WTC11 (cell line): ENCODE measurements around the gene BOK.
"Not testable (repeated sequence)": the region's sequence is repeated elsewhere in the genome, so short reads cannot be mapped to it uniquely, and the experiment has no call there.

ENCODE experiments used
- ETV6 ChIP-seq: sonication (generic); formaldehyde crosslinking; IDR thresholded peaks from 2 replicates; pipeline ENCODE4 v1.8.1; 2022; ENCODE audit warnings: mild to moderate bottlenecking, missing genetic modification reagents
- FOXJ3 ChIP-seq: sonication (generic); formaldehyde crosslinking; IDR thresholded peaks from 2 replicates; pipeline ENCODE4 v1.9.0; 2021; ENCODE audit warnings: missing genetic modification reagents, mild to moderate bottlenecking, borderline replicate concordance
- GABPB1 ChIP-seq: sonication (generic); formaldehyde crosslinking; IDR thresholded peaks from 2 replicates; pipeline ENCODE4 v1.8.1; 2023; ENCODE audit warnings: mild to moderate bottlenecking, missing genetic modification reagents
- NFYB ChIP-seq: sonication (generic); formaldehyde crosslinking; conservative IDR thresholded peaks from 2 replicates; pipeline ENCODE4 v1.8.0; 2022; ENCODE audit warnings: low read depth, missing genetic modification reagents
- NR2C2 ChIP-seq: sonication (generic); formaldehyde crosslinking; IDR thresholded peaks from 2 replicates; pipeline ENCODE4 v1.8.0; 2022; ENCODE audit warnings: mild to moderate bottlenecking, missing genetic modification reagents
- NR3C1 ChIP-seq: sonication (generic); formaldehyde crosslinking; conservative IDR thresholded peaks from 2 replicates; pipeline ENCODE4 v1.8.1; 2023; ENCODE audit warnings: low read depth, mild to moderate bottlenecking, missing genetic modification reagents
- TF ChIP-seq, protein P1 (sequence below): fragments of 250-450 bp; sonication (Bioruptor Pico); IDR thresholded peaks from 2 replicates; pipeline ENCODE4 v1.9.0; 2021; ENCODE audit warnings: mild to moderate bottlenecking
- TF ChIP-seq, protein P2 (sequence below): fragments of 200-600 bp; IDR thresholded peaks from 2 replicates; pipeline ENCODE4 v1.8.0; 2022; ENCODE audit warnings: antibody characterized with exemption
- TF ChIP-seq, protein P3 (sequence below): sonication (generic); formaldehyde crosslinking; IDR thresholded peaks from 2 replicates; pipeline ENCODE4 v1.8.1; 2023; ENCODE audit warnings: mild to moderate bottlenecking, missing genetic modification reagents
- TF ChIP-seq, protein P4 (sequence below): sonication (generic); formaldehyde crosslinking; IDR thresholded peaks from 2 replicates; pipeline ENCODE4 v1.8.1; 2023; ENCODE audit warnings: mild to moderate bottlenecking, missing genetic modification reagents, borderline replicate concordance
- TF ChIP-seq, protein P5 (sequence below): sonication (generic); formaldehyde crosslinking; IDR thresholded peaks from 2 replicates; pipeline ENCODE4 v1.8.1; 2022; ENCODE audit warnings: mild to moderate bottlenecking, moderate library complexity, missing genetic modification reagents
- TF ChIP-seq, protein P6 (sequence below): sonication (generic); formaldehyde crosslinking; IDR thresholded peaks from 2 replicates; pipeline ENCODE4 v1.8.0; 2022; ENCODE audit warnings: mild to moderate bottlenecking, missing genetic modification reagents
- TF ChIP-seq, protein P7 (sequence below): sonication (generic); formaldehyde crosslinking; IDR thresholded peaks from 2 replicates; pipeline ENCODE4 v1.8.1; 2022; ENCODE audit warnings: low read depth, missing genetic modification reagents, borderline replicate concordance

DNA sequence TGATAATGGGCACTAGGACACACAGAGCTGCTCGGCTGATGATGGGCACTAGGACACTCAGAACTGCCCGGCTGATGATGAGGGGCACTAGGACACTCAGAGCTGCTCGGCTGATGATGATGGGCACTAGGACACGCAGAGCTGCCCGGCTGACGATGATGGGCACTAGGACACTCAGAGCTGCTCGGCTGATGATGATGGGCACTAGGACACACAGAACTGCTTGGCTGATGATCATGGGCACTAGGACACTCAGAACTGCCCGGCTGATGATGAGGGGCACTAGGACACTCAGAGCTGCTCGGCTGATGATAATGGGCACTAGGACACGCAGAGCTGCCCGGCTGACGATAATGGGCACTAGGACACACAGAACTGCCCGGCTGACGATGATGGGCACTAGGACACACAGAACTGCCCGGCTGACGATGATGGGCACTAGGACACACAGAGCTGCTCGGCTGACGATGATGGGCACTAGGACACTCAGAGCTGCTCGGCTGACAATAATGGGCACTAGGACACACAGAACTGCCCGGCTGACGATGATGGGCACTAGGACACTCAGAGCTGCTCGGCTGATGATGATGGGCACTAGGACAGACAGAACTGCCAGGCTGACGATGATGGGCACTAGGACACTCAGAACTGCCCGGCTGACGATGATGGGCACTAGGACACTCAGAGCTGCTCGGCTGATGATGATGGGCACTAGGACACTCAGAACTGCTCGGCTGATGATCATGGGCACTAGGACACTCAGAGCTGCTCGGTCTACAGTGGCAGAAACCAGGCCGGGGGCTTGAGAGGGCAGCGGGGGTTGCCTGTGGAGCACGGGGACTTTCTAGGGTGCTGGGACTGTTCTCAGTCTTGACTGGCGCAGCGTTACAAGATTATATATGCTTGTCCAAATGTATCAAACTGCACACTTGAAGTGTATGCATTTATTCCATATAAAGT lies 32.2 kb downstream of the BOK start:
- TF ChIP-seq, protein P1, sequence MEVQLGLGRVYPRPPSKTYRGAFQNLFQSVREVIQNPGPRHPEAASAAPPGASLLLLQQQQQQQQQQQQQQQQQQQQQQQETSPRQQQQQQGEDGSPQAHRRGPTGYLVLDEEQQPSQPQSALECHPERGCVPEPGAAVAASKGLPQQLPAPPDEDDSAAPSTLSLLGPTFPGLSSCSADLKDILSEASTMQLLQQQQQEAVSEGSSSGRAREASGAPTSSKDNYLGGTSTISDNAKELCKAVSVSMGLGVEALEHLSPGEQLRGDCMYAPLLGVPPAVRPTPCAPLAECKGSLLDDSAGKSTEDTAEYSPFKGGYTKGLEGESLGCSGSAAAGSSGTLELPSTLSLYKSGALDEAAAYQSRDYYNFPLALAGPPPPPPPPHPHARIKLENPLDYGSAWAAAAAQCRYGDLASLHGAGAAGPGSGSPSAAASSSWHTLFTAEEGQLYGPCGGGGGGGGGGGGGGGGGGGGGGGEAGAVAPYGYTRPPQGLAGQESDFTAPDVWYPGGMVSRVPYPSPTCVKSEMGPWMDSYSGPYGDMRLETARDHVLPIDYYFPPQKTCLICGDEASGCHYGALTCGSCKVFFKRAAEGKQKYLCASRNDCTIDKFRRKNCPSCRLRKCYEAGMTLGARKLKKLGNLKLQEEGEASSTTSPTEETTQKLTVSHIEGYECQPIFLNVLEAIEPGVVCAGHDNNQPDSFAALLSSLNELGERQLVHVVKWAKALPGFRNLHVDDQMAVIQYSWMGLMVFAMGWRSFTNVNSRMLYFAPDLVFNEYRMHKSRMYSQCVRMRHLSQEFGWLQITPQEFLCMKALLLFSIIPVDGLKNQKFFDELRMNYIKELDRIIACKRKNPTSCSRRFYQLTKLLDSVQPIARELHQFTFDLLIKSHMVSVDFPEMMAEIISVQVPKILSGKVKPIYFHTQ (CRISPR knock-in tag) = not testable (repeated sequence)
- not testable (repeated sequence) for TF ChIP-seq GABPB1; NR3C1 (CRISPR knock-in tag); FOXJ3 (CRISPR knock-in tag); NR2C2; ETV6 (CRISPR knock-in tag); NFYB
- TF ChIP-seq, protein P2, sequence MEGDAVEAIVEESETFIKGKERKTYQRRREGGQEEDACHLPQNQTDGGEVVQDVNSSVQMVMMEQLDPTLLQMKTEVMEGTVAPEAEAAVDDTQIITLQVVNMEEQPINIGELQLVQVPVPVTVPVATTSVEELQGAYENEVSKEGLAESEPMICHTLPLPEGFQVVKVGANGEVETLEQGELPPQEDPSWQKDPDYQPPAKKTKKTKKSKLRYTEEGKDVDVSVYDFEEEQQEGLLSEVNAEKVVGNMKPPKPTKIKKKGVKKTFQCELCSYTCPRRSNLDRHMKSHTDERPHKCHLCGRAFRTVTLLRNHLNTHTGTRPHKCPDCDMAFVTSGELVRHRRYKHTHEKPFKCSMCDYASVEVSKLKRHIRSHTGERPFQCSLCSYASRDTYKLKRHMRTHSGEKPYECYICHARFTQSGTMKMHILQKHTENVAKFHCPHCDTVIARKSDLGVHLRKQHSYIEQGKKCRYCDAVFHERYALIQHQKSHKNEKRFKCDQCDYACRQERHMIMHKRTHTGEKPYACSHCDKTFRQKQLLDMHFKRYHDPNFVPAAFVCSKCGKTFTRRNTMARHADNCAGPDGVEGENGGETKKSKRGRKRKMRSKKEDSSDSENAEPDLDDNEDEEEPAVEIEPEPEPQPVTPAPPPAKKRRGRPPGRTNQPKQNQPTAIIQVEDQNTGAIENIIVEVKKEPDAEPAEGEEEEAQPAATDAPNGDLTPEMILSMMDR = not testable (repeated sequence)
- TF ChIP-seq, protein P3, sequence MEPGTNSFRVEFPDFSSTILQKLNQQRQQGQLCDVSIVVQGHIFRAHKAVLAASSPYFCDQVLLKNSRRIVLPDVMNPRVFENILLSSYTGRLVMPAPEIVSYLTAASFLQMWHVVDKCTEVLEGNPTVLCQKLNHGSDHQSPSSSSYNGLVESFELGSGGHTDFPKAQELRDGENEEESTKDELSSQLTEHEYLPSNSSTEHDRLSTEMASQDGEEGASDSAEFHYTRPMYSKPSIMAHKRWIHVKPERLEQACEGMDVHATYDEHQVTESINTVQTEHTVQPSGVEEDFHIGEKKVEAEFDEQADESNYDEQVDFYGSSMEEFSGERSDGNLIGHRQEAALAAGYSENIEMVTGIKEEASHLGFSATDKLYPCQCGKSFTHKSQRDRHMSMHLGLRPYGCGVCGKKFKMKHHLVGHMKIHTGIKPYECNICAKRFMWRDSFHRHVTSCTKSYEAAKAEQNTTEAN (CRISPR knock-in tag) = not testable (repeated sequence)
- TF ChIP-seq, protein P4, sequence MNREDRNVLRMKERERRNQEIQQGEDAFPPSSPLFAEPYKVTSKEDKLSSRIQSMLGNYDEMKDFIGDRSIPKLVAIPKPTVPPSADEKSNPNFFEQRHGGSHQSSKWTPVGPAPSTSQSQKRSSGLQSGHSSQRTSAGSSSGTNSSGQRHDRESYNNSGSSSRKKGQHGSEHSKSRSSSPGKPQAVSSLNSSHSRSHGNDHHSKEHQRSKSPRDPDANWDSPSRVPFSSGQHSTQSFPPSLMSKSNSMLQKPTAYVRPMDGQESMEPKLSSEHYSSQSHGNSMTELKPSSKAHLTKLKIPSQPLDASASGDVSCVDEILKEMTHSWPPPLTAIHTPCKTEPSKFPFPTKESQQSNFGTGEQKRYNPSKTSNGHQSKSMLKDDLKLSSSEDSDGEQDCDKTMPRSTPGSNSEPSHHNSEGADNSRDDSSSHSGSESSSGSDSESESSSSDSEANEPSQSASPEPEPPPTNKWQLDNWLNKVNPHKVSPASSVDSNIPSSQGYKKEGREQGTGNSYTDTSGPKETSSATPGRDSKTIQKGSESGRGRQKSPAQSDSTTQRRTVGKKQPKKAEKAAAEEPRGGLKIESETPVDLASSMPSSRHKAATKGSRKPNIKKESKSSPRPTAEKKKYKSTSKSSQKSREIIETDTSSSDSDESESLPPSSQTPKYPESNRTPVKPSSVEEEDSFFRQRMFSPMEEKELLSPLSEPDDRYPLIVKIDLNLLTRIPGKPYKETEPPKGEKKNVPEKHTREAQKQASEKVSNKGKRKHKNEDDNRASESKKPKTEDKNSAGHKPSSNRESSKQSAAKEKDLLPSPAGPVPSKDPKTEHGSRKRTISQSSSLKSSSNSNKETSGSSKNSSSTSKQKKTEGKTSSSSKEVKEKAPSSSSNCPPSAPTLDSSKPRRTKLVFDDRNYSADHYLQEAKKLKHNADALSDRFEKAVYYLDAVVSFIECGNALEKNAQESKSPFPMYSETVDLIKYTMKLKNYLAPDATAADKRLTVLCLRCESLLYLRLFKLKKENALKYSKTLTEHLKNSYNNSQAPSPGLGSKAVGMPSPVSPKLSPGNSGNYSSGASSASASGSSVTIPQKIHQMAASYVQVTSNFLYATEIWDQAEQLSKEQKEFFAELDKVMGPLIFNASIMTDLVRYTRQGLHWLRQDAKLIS (CRISPR knock-in tag) = not testable (repeated sequence)
- TF ChIP-seq, protein P5, sequence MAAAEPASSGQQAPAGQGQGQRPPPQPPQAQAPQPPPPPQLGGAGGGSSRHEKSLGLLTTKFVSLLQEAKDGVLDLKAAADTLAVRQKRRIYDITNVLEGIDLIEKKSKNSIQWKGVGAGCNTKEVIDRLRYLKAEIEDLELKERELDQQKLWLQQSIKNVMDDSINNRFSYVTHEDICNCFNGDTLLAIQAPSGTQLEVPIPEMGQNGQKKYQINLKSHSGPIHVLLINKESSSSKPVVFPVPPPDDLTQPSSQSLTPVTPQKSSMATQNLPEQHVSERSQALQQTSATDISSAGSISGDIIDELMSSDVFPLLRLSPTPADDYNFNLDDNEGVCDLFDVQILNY = not testable (repeated sequence)
- TF ChIP-seq, protein P6, sequence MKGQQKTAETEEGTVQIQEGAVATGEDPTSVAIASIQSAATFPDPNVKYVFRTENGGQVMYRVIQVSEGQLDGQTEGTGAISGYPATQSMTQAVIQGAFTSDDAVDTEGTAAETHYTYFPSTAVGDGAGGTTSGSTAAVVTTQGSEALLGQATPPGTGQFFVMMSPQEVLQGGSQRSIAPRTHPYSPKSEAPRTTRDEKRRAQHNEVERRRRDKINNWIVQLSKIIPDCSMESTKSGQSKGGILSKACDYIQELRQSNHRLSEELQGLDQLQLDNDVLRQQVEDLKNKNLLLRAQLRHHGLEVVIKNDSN (CRISPR knock-in tag) = not testable (repeated sequence)
- TF ChIP-seq, protein P7, sequence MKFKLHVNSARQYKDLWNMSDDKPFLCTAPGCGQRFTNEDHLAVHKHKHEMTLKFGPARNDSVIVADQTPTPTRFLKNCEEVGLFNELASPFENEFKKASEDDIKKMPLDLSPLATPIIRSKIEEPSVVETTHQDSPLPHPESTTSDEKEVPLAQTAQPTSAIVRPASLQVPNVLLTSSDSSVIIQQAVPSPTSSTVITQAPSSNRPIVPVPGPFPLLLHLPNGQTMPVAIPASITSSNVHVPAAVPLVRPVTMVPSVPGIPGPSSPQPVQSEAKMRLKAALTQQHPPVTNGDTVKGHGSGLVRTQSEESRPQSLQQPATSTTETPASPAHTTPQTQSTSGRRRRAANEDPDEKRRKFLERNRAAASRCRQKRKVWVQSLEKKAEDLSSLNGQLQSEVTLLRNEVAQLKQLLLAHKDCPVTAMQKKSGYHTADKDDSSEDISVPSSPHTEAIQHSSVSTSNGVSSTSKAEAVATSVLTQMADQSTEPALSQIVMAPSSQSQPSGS (CRISPR knock-in tag) = not testable (repeated sequence)
